K562 (cell line): ENCODE results near the gene MTCH2. TPM values are rescaled to one million over a fixed set of nuclear protein-coding genes. Genes with fewer than 3 reads are reported as not detected.

ENCODE experiments used
- ASH1L ChIP-seq: fragments of 450-650 bp; IDR thresholded peaks from 2 replicates; pipeline ENCODE4 v1.6.1; 2018; ENCODE audit warnings: borderline replicate concordance, mild to moderate bottlenecking, low read depth; ENCODE audit not compliant: partially characterized antibody
- CBFA2T2 ChIP-seq: fragments of 450-650 bp; conservative IDR thresholded peaks from 2 replicates; pipeline ENCODE4 v1.6.1; 2017; ENCODE audit warnings: mild to moderate bottlenecking
- CBX3 ChIP-seq, 2 experiments: IDR thresholded peaks; 1 replicate in 1 of 2; 2 replicates in 1 of 2; pipeline ENCODE4 v1.6.1; 2012; ENCODE audit warnings: inconsistent platforms in 2 of 2, low read length in 2 of 2, borderline replicate concordance in 1 of 2, control low read depth in 1 of 2
- MXI1 ChIP-seq: IDR thresholded peaks from 2 replicates; pipeline ENCODE4 v1.6.1; 2011; ENCODE audit warnings: low read depth, mild to moderate bottlenecking, improper control_type of control experiment, low read length
- NR2C1 ChIP-seq, 2 experiments: fragments of 450-650 bp; IDR thresholded peaks; 2 replicates each; pipeline ENCODE4 v1.6.1; 2017; ENCODE audit warnings: mild to moderate bottlenecking in 2 of 2, antibody characterized with exemption in 1 of 2, inconsistent platforms in 1 of 2, missing compliant biosample characterization in 1 of 2, missing genetic modification characterization in 1 of 2
- POLR3A ChIP-seq: IDR thresholded peaks from 2 replicates; pipeline ENCODE4 v1.6.1; 2011; ENCODE audit warnings: borderline replicate concordance, mild to moderate bottlenecking, moderate library complexity; ENCODE audit not compliant: insufficient read length, insufficient read depth; ENCODE audit errors: extremely low read depth
- PRMT5 ChIP-seq: sonication (generic); formaldehyde crosslinking; IDR thresholded peaks from 2 replicates; pipeline ENCODE4 v1.5.0; 2020; ENCODE audit warnings: missing genetic modification reagents
- RBFOX2 ChIP-seq: fragments of 200-400 bp; formaldehyde crosslinking; IDR thresholded peaks from 2 replicates; pipeline ENCODE4 v1.6.1; 2017; ENCODE audit warnings: low read depth, mild to moderate bottlenecking, low read length, moderate library complexity
- STAT5A ChIP-seq: IDR thresholded peaks from 2 replicates; pipeline ENCODE4 v1.6.1; 2012; ENCODE audit warnings: low read length, inconsistent platforms, borderline replicate concordance
- ZNF121 ChIP-seq: sonication (generic); formaldehyde crosslinking; conservative IDR thresholded peaks from 2 replicates; pipeline ENCODE4 v1.8.0; 2022; ENCODE audit warnings: missing genetic modification reagents
- polyA plus RNA-seq, 8 experiments: library from polyadenylated mRNA; depleted of rRNA in 4 of 8; stranded (reverse) in 5 of 8; unstranded in 3 of 8; fragments of >200 nt; fragmentation: Nextera tagmentation in 2 of 8; fragmentation: Illumina TruSeq in 1 of 8; extraction: Ambion mirVana in 2 of 8; extraction: Trizol in 1 of 8; gene quantifications; 2 replicates each; pipeline versions ENCODE4 v1.2.1 to v1.2.3, GENCODE V29; 2011 to 2014; ENCODE audit warnings: inconsistent platforms in 1 of 8, missing spikeins in 1 of 8
- total RNA-seq, 7 experiments: library from RNA; depleted of rRNA in 6 of 7; stranded (reverse); fragments of >200 nt in 6 of 7; fragmentation: Illumina TruSeq in 2 of 7; extraction: Trizol in 2 of 7; gene quantifications; 2 replicates each; pipeline versions ENCODE4 v1.2.1 to v1.2.3, GENCODE V29; 2011 to 2021; ENCODE audit warnings: low replicate concordance in 1 of 7
- TF ChIP-seq, protein P1 (sequence below): fragments of 450-650 bp; formaldehyde crosslinking; IDR thresholded peaks from 2 replicates; pipeline ENCODE4 v1.4.0; 2020; ENCODE audit warnings: mild to moderate bottlenecking, mixed read lengths
- TF ChIP-seq, protein P2 (sequence below): sonication (generic); formaldehyde crosslinking; IDR thresholded peaks from 2 replicates; pipeline ENCODE4 v1.4.0; 2020; ENCODE audit warnings: mild to moderate bottlenecking, missing genetic modification reagents
- TF ChIP-seq, protein P3 (sequence below): fragments of 200-800 bp; sonication (Bioruptor generic); IDR thresholded peaks from 2 replicates; pipeline ENCODE4 v1.6.1; 2017; ENCODE audit warnings: missing genetic modification characterization, missing compliant biosample characterization
- TF ChIP-seq, protein P4 (sequence below), 2 experiments: fragments of 250-450 bp in 1 of 2; fragments of 450-650 bp in 1 of 2; sonication (Bioruptor Pico) in 1 of 2; IDR thresholded peaks; 2 replicates each; pipeline versions ENCODE4 v1.6.1 to v1.8.0; 2016 to 2021; ENCODE audit warnings: mild to moderate bottlenecking in 2 of 2, moderate library complexity in 2 of 2, missing compliant biosample characterization in 1 of 2, missing genetic modification characterization in 1 of 2
- TF ChIP-seq, protein P5 (sequence below), 2 experiments: fragments of 450-650 bp; conservative IDR thresholded peaks; 2 replicates each; pipeline ENCODE4 v1.6.1; 2017; ENCODE audit warnings: mild to moderate bottlenecking in 2 of 2, moderate library complexity in 2 of 2

MTCH2 gene
- total and polyA plus RNA-seq, 9 of the 15 experiments (the other 6 are each of a cell fraction or from before 2014, with no cell fraction given) = 95.4 to 620 (median 198) TPM

DNA sequence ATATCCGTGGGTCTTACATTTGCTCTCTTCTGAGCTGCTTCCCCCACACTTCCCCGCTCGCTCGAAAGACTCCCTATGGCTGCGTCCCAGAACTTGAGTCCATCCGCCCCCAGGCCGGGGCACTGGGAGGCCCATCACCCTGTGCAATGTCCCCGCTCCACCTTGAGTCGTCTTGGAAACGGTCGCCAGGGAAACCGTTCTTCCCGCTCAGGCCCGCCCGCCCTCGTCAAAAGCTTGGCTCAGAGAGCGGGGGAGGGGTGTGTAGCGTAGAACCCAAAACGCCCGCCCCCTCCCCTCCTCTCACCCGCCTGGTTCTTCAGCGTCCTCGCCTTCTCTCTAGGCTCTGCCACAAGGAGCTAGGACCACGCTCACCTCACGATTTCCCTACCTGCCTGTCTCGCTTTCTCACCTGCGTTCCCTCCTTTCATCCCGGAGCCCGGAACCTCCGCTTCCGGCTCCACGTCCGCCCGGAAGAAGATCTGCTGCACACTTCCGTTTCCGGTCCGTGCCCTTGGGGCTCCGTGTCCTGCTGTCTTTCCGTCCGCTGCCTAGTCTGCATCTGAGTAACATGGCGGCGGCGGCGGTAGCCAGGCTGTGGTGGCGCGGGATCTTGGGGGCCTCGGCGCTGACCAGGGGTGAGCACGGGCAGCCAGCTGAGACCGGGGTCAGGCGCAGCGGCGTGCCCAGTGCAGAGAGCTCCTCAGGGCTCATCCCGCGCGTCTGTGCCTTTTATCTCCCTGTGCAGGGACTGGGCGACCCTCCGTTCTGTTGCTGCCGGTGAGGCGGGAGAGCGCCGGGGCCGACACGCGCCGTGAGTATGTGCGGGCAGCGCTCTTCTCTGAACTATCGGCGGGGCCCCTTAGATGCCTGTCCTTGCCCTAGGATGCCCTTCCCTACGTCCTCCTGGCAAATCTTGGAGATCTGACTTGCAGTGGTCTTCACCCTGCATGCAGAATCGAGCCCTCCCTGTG, 63.5 kb downstream of the MTCH2 start, which contains the start of the genes KBTBD4 and NDUFS3 (continued):
- TF ChIP-seq, protein P1, sequence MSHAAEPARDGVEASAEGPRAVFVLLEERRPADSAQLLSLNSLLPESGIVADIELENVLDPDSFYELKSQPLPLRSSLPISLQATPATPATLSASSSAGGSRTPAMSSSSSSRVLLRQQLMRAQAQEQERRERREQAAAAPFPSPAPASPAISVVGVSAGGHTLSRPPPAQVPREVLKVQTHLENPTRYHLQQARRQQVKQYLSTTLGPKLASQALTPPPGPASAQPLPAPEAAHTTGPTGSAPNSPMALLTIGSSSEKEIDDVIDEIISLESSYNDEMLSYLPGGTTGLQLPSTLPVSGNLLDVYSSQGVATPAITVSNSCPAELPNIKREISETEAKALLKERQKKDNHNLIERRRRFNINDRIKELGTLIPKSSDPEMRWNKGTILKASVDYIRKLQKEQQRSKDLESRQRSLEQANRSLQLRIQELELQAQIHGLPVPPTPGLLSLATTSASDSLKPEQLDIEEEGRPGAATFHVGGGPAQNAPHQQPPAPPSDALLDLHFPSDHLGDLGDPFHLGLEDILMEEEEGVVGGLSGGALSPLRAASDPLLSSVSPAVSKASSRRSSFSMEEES (CRISPR knock-in tag) = no peak
- TF ChIP-seq, protein P2, sequence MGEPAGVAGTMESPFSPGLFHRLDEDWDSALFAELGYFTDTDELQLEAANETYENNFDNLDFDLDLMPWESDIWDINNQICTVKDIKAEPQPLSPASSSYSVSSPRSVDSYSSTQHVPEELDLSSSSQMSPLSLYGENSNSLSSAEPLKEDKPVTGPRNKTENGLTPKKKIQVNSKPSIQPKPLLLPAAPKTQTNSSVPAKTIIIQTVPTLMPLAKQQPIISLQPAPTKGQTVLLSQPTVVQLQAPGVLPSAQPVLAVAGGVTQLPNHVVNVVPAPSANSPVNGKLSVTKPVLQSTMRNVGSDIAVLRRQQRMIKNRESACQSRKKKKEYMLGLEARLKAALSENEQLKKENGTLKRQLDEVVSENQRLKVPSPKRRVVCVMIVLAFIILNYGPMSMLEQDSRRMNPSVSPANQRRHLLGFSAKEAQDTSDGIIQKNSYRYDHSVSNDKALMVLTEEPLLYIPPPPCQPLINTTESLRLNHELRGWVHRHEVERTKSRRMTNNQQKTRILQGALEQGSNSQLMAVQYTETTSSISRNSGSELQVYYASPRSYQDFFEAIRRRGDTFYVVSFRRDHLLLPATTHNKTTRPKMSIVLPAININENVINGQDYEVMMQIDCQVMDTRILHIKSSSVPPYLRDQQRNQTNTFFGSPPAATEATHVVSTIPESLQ = no peak; the same call in 1 of the 2 replicates
- TF ChIP-seq ASH1L (peak; percentile 63), ZNF121 (CRISPR knock-in tag) (no peak), NR2C1 (IDR thresholded peaks at IDR 0.05) (peak; percentile 90), NR2C1 (tag; IDR thresholded peaks at IDR 0.05) (peak; percentile 83), RBFOX2 (peak; percentile 99), MXI1 (peak; percentile 99), CBFA2T2 (no peak), POLR3A (no peak), PRMT5 (CRISPR knock-in tag) (no peak), STAT5A (peak; percentile 54; the same call in 1 of the 2 replicates), CBX3 (IDR thresholded peaks at IDR 0.05; ENCODE audit: borderline replicate concordance in 1 of 2, low read length in 2 of 2) (peak in 1 of 2 experiments; percentile 91; a peak in 2 of 3 replicates)
- TF ChIP-seq, protein P3, sequence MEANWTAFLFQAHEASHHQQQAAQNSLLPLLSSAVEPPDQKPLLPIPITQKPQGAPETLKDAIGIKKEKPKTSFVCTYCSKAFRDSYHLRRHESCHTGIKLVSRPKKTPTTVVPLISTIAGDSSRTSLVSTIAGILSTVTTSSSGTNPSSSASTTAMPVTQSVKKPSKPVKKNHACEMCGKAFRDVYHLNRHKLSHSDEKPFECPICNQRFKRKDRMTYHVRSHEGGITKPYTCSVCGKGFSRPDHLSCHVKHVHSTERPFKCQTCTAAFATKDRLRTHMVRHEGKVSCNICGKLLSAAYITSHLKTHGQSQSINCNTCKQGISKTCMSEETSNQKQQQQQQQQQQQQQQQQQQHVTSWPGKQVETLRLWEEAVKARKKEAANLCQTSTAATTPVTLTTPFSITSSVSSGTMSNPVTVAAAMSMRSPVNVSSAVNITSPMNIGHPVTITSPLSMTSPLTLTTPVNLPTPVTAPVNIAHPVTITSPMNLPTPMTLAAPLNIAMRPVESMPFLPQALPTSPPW (CRISPR knock-in tag) = peak; percentile 90
- TF ChIP-seq, protein P4, sequence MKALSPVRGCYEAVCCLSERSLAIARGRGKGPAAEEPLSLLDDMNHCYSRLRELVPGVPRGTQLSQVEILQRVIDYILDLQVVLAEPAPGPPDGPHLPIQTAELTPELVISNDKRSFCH (CRISPR knock-in tag; IDR thresholded peaks at IDR 0.05) = no peak
- TF ChIP-seq, protein P4 (tag; IDR thresholded peaks at IDR 0.05) = peak; percentile 96
- TF ChIP-seq, protein P5, sequence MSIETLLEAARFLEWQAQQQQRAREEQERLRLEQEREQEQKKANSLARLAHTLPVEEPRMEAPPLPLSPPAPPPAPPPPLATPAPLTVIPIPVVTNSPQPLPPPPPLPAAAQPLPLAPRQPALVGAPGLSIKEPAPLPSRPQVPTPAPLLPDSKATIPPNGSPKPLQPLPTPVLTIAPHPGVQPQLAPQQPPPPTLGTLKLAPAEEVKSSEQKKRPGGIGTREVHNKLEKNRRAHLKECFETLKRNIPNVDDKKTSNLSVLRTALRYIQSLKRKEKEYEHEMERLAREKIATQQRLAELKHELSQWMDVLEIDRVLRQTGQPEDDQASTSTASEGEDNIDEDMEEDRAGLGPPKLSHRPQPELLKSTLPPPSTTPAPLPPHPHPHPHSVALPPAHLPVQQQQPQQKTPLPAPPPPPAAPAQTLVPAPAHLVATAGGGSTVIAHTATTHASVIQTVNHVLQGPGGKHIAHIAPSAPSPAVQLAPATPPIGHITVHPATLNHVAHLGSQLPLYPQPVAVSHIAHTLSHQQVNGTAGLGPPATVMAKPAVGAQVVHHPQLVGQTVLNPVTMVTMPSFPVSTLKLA (conservative IDR thresholded peaks at IDR 0.05) = peak; percentile 69 to 90
